Measurements from ENCODE around the gene C8G. TPM values are rescaled to one million over a fixed set of nuclear protein-coding genes. Genes with fewer than 3 reads are reported as not detected.

The C8G gene
- total and polyA plus RNA-seq, 2 of the 8 experiments (the other 6 are each of a cell fraction or from before 2014, with no cell fraction given): 0.62 to 0.80 TPM

GRCh38 chr9:136930014-136930413 lies 15.0 kb upstream of the C8G start:
- no peak overlapping the region for H3K27ac ChIP-seq (ENCODE audit: low read depth, low read length)
- H3K4ac ChIP-seq (replicated peaks; ENCODE audit: insufficient read length, low read depth, low read length): no peak overlapping the region
- H2AFZ ChIP-seq (ENCODE audit: low read length): no peak overlapping the region
- ChIA-PET CTCF (ENCODE audit: partially characterized antibody) (interaction anchor here (0.6 to 1.3 kb wide), 3 partner anchors 10 to 973 kb away, joined by 3 to 4 read pairs (median 4); no protein-coding TSS in a partner anchor), POLR2A (ENCODE audit: partially characterized antibody) (interaction anchor here (0.7 to 1.2 kb wide), 3 partner anchors 10 to 211 kb away, joined by 3 to 4 read pairs (median 3); no protein-coding TSS in a partner anchor)
- H3K14ac ChIP-seq (ENCODE audit: insufficient read length): no peak overlapping the region
- no peak overlapping the region for H2BK120ac ChIP-seq (replicated peaks; ENCODE audit: low read depth, low read length)
- no peaks in the 10 kb centered on the region; the same call in 1 of the 2 replicates for H3K79me1 ChIP-seq (ENCODE audit: low read depth, low read length)
- peaks cover 0 to 6% (median 0%) of the 10 kb centered on the region in 4 experiments; a peak in 2 of 7 replicates for H3K4me1 ChIP-seq (replicated peaks in 1 of 4; ENCODE audit: control insufficient read depth in 3 of 4, insufficient read depth in 4 of 4, low read length in 3 of 4)
- H2BK20ac ChIP-seq (ENCODE audit: low read length): no peak overlapping the region
- no peak overlapping the region for H3K4me3 ChIP-seq (ENCODE audit: extremely low read depth in 1 of 4, insufficient read depth in 2 of 4, low read depth in 3 of 4, low read length in 4 of 4)
- H2BK5ac ChIP-seq (ENCODE audit: low read depth, low read length): no peak overlapping the region
- no peak overlapping the region for H3K4me2 ChIP-seq (ENCODE audit: insufficient read depth in 1 of 2, low read depth in 2 of 2, low read length in 2 of 2)
- no peak overlapping the region for H2AK5ac ChIP-seq (ENCODE audit: low read depth, low read length)
- DNase-seq (ENCODE audit: low read depth in 1 of 2, low spot score in 2 of 2) (no peak), FAIRE-seq (no peak)
- no peak overlapping the region for H3K18ac ChIP-seq (ENCODE audit: extremely low read depth, low read length)
- H4K8ac ChIP-seq (ENCODE audit: extremely low read depth, insufficient read depth, low read length): no peak overlapping the region
- no peak overlapping the region for H3K23ac ChIP-seq (ENCODE audit: insufficient read length)
- H3K9me3 ChIP-seq (ENCODE audit: insufficient read depth in 2 of 2, low read depth in 1 of 2, low read length in 1 of 2): no peaks in the 10 kb centered on the region; a peak in 1 of 4 replicates
- H3K56ac ChIP-seq (replicated peaks; ENCODE audit: insufficient read length, low read depth, low read length): no peak overlapping the region
- no peak overlapping the region for H3K9ac ChIP-seq (replicated peaks in 1 of 4; ENCODE audit: extremely low read depth in 1 of 4, low read depth in 3 of 4, low read length in 3 of 4)
- no peak overlapping the region for H4K5ac ChIP-seq (ENCODE audit: insufficient read length, low read depth, low read length)
- no peaks in the 10 kb centered on the region for H3K27me3 ChIP-seq (replicated peaks in 1 of 4; ENCODE audit: control insufficient read depth in 3 of 4, extremely low read depth in 1 of 4, insufficient read depth in 3 of 4, low read length in 3 of 4)
- peaks cover 0 to 12% of the 10 kb centered on the region in 2 experiments for H4K20me1 ChIP-seq (replicated peaks in 1 of 2; ENCODE audit: control insufficient read depth in 1 of 2, insufficient read depth in 2 of 2, low read length in 2 of 2)
- H4K91ac ChIP-seq (replicated peaks; ENCODE audit: insufficient read length, low read length): no peak overlapping the region
- WGBS, 2 experiments (ENCODE audit: extremely low coverage in 1 of 2, insufficient coverage in 1 of 2, insufficient read length in 1 of 2, insufficient replicate concordance in 2 of 2, low coverage in 1 of 2, low lambda C conversion rate in 2 of 2, missing lambda C conversion rate in 1 of 2): 95% methylated on average over 4 of the region's 4 CpGs; no CpG with 5 or more reads in 1 of the 2 experiments
- no peak overlapping the region for H2BK12ac ChIP-seq (ENCODE audit: low read depth, low read length)
- H3K79me2 ChIP-seq (ENCODE audit: control insufficient read depth in 1 of 2, insufficient read depth in 2 of 2, low read length in 2 of 2): no peaks in the 10 kb centered on the region; a peak in 1 of 4 replicates
- no peak overlapping the region for H2BK15ac ChIP-seq (ENCODE audit: low read length)
- no peaks in the 10 kb centered on the region for H3K23me2 ChIP-seq (ENCODE audit: low read depth, low read length)
- peaks cover 2 to 19% (median 13%) of the 10 kb centered on the region in 4 experiments; a peak in 7 of 8 replicates for H3K36me3 ChIP-seq (ENCODE audit: control insufficient read depth in 2 of 4, insufficient read depth in 4 of 4, low read length in 3 of 4)
- TF ChIP-seq ASH2L (IDR thresholded peaks at IDR 0.05; ENCODE audit: low read length): no peak
- no peak for TF ChIP-seq ATF2 (IDR thresholded peaks at IDR 0.05; ENCODE audit: low read length)
- no peak for TF ChIP-seq ZNF274 (IDR thresholded peaks at IDR 0.05; ENCODE audit: borderline replicate concordance, extremely low read depth, low read length)
- TF ChIP-seq FOSL1 (IDR thresholded peaks at IDR 0.05; ENCODE audit: insufficient read depth, low read depth, low read length): no peak
- TF ChIP-seq CTCF (IDR thresholded peaks at IDR 0.05; ENCODE audit: control extremely low read depth in 1 of 3, insufficient read depth in 1 of 3, low read depth in 1 of 3, low read length in 3 of 3): no peak
- TF ChIP-seq EP300 (IDR thresholded peaks at IDR 0.05; ENCODE audit: borderline replicate concordance in 1 of 2, low read depth in 2 of 2, low read length in 2 of 2): no peak
- no peak for TF ChIP-seq TAF7 (optimal IDR thresholded peaks at IDR 0.05; ENCODE audit: borderline replicate concordance, low read depth, low read length)
- TF ChIP-seq POU5F1 (IDR thresholded peaks at IDR 0.05; ENCODE audit: low read depth, low read length): no peak
- no peak for TF ChIP-seq CEBPB (IDR thresholded peaks at IDR 0.05; ENCODE audit: low read depth, low read length)
